ENCODE results near the gene OCIAD2.
"Not testable (repeated sequence)": the region's sequence is repeated elsewhere in the genome, so short reads cannot be mapped to it uniquely, and the experiment has no call there.

The OCIAD2 gene

GRCh38 chr4:48851651-48852050, 54.9 kb downstream of the OCIAD2 start:
- DNase-seq = no peak

GRCh38 chr4:48848799-48849198, 57.8 kb downstream of the OCIAD2 start:
- DNase-seq = not testable (repeated sequence)

GRCh38 chr4:48844843-48845242, 61.7 kb downstream of the OCIAD2 start:
- DNase-seq = no peak

DNA sequence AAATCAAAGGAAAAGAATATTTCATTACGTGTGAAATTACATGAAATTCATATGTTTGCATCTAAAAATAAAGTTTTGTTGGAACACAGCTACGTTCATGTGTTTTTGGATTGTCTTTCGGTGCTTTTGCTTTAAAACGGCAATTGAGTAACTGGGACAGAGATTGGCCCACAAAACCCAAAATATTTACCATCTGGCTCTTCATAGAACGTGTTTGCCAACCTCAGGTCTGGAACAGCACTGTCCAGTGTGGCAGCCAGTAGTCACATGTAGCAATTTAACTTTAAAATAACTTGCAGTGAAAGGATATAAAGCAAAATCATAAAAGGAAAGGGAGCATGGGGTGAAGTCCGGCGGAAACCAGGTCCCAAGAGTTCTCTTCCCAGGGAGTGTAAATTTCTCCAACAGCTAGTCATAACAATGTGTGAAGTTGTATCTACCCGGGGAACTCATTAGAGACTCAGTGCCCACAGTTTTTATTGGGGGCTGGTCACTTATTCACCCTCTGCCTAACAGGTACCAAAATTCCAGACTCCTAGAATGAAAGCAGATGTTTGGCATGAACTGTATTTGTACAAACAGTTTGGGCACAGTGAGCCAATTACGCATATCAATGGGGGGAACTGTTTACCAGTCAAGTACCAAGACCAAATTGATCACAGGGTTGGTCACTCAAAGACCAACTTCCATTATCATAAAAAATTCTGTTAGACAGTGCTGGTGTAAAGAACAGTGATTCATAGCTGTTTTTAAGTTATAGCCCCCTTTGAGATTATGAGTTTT, 65.3 kb downstream of the OCIAD2 start:
- no peak for DNase-seq

DNA sequence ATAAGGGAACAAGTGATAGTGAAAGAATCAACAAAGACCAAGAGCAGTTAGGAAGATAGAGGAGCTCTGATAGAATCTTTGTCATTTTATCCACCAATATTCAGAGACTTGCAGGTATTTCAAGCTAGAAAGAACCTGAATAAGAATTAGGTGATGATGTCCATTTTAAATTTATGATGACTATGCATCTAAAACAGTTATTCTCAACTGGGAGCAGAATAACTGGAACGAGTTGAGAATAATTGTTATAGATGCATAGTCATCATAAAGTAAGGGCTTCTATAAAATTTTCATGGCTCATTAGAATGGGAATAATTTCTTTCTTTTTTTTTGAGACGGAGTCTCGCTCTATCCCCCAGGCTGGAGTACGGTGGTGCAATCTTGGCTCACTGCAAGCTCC, 69.9 kb downstream of the OCIAD2 start:
- DNase-seq = no peak
